ENCODE results near the gene WNT1.
A peak's percentile ranks its signal among the peaks of the same experiment; 100 is the strongest.

DNA sequence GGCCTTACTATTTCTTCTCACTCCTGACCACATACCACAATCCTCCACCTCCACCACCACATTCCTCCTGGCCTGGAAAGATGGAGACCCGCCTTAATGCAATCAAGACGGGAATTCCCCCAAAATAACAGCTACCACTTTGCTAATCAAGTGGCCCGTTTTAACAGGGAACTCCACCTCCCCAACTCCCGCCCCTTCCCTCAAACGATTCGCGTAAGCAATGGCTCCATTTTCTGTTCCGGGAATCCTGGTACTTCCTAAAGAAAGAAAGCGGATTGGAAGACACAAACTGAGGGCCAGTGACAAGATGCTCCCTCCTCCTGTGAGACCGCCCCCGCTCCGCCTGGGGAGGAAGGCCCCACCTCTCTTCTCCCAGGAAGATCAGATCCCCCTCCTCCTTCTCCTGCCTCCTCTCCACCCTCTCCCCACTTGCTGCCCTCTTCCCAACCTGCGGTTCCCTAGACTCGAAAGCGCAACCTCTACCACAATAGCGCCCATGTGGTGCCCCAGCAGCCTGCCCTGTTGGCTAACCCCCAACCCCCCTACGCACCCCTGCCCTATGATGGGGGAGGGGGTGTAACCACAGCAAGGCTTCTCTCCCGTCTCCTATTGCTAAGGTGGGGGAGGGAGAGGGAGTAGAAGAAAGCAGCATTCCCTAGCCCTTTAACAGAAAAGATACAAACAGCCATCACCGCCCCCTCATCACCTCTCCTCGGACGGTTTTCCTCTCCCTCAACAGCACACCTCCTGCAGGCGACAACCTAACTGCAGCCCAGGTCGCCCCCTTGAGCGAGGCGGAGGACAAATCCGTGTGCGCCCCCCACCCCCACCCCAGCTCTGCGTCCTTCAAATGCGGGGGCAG, 21.6 kb upstream of the WNT1 start:
- TF ChIP-seq, protein P1, sequence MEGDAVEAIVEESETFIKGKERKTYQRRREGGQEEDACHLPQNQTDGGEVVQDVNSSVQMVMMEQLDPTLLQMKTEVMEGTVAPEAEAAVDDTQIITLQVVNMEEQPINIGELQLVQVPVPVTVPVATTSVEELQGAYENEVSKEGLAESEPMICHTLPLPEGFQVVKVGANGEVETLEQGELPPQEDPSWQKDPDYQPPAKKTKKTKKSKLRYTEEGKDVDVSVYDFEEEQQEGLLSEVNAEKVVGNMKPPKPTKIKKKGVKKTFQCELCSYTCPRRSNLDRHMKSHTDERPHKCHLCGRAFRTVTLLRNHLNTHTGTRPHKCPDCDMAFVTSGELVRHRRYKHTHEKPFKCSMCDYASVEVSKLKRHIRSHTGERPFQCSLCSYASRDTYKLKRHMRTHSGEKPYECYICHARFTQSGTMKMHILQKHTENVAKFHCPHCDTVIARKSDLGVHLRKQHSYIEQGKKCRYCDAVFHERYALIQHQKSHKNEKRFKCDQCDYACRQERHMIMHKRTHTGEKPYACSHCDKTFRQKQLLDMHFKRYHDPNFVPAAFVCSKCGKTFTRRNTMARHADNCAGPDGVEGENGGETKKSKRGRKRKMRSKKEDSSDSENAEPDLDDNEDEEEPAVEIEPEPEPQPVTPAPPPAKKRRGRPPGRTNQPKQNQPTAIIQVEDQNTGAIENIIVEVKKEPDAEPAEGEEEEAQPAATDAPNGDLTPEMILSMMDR (IDR thresholded peaks at IDR 0.05 in 4 of 5, conservative IDR thresholded peaks at IDR 0.05 in 1 of 5) = no peak
- TF ChIP-seq POLR2A (IDR thresholded peaks at IDR 0.05) = peak in 1 of 2 donors; percentile 14
